Mesenchymal stem cell (in vitro differentiated cells and primary cell): ENCODE measurements around the gene ADCK1.

Experiments
- DNase-seq: peaks from one replicate; pipeline ENCODE4 v3.0.0-alpha.2; 2013
- H2AFZ ChIP-seq: one replicate; pipeline ENCODE4 v1.6.1; 2013; ENCODE audit warnings: low read depth, mild to moderate bottlenecking, control low read depth, inconsistent platforms, low read length, moderate library complexity
- H2AK5ac ChIP-seq: 2 replicates; pipeline ENCODE4 v1.6.1; 2013; ENCODE audit warnings: low read length, moderate library complexity, mild to moderate bottlenecking, inconsistent platforms; ENCODE audit not compliant: severe bottlenecking
- H2BK120ac ChIP-seq: one replicate; pipeline ENCODE4 v1.6.1; 2013; ENCODE audit warnings: low read depth, mild to moderate bottlenecking, inconsistent platforms, low read length, moderate library complexity
- H2BK12ac ChIP-seq, 2 experiments: one replicate each; pipeline ENCODE4 v1.6.1; 2013; ENCODE audit warnings: inconsistent platforms in 2 of 2, low read length in 2 of 2, mild to moderate bottlenecking in 2 of 2, moderate library complexity in 2 of 2, control low read depth in 1 of 2
- H2BK15ac ChIP-seq: one replicate; pipeline ENCODE4 v1.6.1; 2013; ENCODE audit warnings: mild to moderate bottlenecking, low read depth, inconsistent platforms; ENCODE audit not compliant: poor library complexity, severe bottlenecking
- H2BK5ac ChIP-seq: 2 replicates; pipeline ENCODE4 v1.6.1; 2013; ENCODE audit warnings: low read depth, mild to moderate bottlenecking, low read length, control low read depth, inconsistent platforms; ENCODE audit not compliant: poor library complexity, severe bottlenecking
- H3K14ac ChIP-seq, 2 experiments: one replicate each; pipeline ENCODE4 v1.6.1; 2013; ENCODE audit warnings: inconsistent platforms in 2 of 2, low read length in 2 of 2, control low read depth in 1 of 2, mild to moderate bottlenecking in 1 of 2, moderate library complexity in 1 of 2
- H3K18ac ChIP-seq, 2 experiments: one replicate each; pipeline ENCODE4 v1.6.1; 2013; ENCODE audit warnings: inconsistent platforms in 2 of 2, low read length in 2 of 2, control low read depth in 1 of 2, low read depth in 1 of 2, mild to moderate bottlenecking in 1 of 2
- H3K23ac ChIP-seq, 2 experiments: one replicate each; pipeline ENCODE4 v1.6.1; 2013; ENCODE audit warnings: inconsistent platforms in 2 of 2, low read length in 2 of 2, mild to moderate bottlenecking in 2 of 2, moderate library complexity in 2 of 2, control low read depth in 1 of 2
- H3K27ac ChIP-seq: 2 replicates; pipeline ENCODE4 v1.5.1; 2013; ENCODE audit warnings: mild to moderate bottlenecking, moderate library complexity, low read length, control low read depth, inconsistent platforms; ENCODE audit not compliant: poor library complexity, severe bottlenecking
- H3K27me3 ChIP-seq, 2 experiments: 2 replicates each; pipeline versions ENCODE4 v1.6.1 to v1.7.0; 2013; ENCODE audit warnings: low read length in 2 of 2, mild to moderate bottlenecking in 2 of 2, moderate library complexity in 2 of 2, control low read depth in 1 of 2, inconsistent platforms in 1 of 2; ENCODE audit not compliant: control insufficient read depth in 1 of 2, insufficient read depth in 1 of 2
- H3K36me3 ChIP-seq, 2 experiments: 2 replicates each; pipeline versions ENCODE4 v1.6.1 to v1.7.0; 2013; ENCODE audit warnings: low read length in 2 of 2, control low read depth in 1 of 2, inconsistent platforms in 1 of 2, low read depth in 1 of 2, mild to moderate bottlenecking in 1 of 2; ENCODE audit not compliant: insufficient read depth in 2 of 2, control insufficient read depth in 1 of 2
- H3K4ac ChIP-seq, 2 experiments: one replicate each; pipeline ENCODE4 v1.6.1; 2013; ENCODE audit warnings: inconsistent platforms in 2 of 2, low read length in 2 of 2, mild to moderate bottlenecking in 2 of 2, moderate library complexity in 2 of 2, control low read depth in 1 of 2, low read depth in 1 of 2
- H3K4me1 ChIP-seq: 2 replicates; pipeline ENCODE4 v1.6.1; 2013; ENCODE audit warnings: low read depth, low read length, control low read depth; ENCODE audit not compliant: control insufficient read depth, insufficient read depth
- H3K4me2 ChIP-seq: 2 replicates; pipeline ENCODE4 v1.6.1; 2013; ENCODE audit warnings: low read length, mild to moderate bottlenecking, inconsistent platforms; ENCODE audit not compliant: poor library complexity, severe bottlenecking
- H3K4me3 ChIP-seq, 2 experiments: 2 replicates each; pipeline versions ENCODE4 v1.5.1 to v1.7.0; 2013; ENCODE audit warnings: low read length in 2 of 2, mild to moderate bottlenecking in 2 of 2, control low read depth in 1 of 2, low read depth in 1 of 2; ENCODE audit not compliant: insufficient read depth in 1 of 2
- H3K79me1 ChIP-seq: replicated peaks from 2 replicates; pipeline ENCODE4 v1.6.1; 2013; ENCODE audit warnings: mild to moderate bottlenecking, control low read depth, low read length, inconsistent platforms; ENCODE audit not compliant: poor library complexity, severe bottlenecking
- H3K9ac ChIP-seq: 2 replicates; pipeline ENCODE4 v1.7.0; 2013; ENCODE audit warnings: mild to moderate bottlenecking, low read length, moderate library complexity
- H3K9me3 ChIP-seq: 2 replicates; pipeline ENCODE4 v1.7.0; 2013; ENCODE audit warnings: mild to moderate bottlenecking, low read length; ENCODE audit not compliant: control insufficient read depth
- H4K8ac ChIP-seq: one replicate; pipeline ENCODE4 v1.6.1; 2013; ENCODE audit warnings: inconsistent platforms, mild to moderate bottlenecking, low read length, moderate library complexity
- H4K91ac ChIP-seq: one replicate; pipeline ENCODE4 v1.6.1; 2013; ENCODE audit warnings: mild to moderate bottlenecking, low read length, inconsistent platforms
- WGBS: methylation state at CpG from one replicate; pipeline ENCODE4 v1.1.7; 2013; ENCODE audit warnings: mixed read lengths; 5-methylcytosine and 5-hydroxymethylcytosine counted together

ADCK1 gene

DNA sequence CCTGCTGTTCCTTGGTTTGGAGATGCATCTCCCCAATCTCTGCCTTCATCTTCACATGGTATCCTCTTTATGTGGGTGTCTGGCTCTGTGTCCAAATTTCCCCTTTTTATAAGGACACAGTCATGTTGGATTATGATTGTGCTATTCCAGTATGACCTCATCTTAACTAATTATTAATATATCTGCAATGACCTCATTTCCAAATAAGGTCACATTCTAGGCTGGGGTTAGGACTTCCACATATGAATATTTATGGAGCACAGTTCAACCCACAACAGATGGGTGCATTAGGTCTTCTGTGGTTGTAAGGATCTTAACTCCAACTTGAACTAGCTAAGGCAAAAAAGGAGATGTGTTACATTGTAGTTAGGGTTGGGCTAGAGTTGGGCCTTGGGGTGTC, 69.4 kb downstream of the ADCK1 start:
- H2BK5ac ChIP-seq: no peak overlapping the region

GRCh38 chr14:77870646-77871045, 70.7 kb downstream of the ADCK1 start:
- H3K23ac ChIP-seq: no peak overlapping the region
- no peak overlapping the region for H3K4me2 ChIP-seq
- H3K4me3 ChIP-seq: no peak overlapping the region
- no peaks in the 10 kb centered on the region for H3K79me1 ChIP-seq
- no peak overlapping the region for H3K4ac ChIP-seq
- DNase-seq: no peak
- no peak overlapping the region for H2BK120ac ChIP-seq
- no peaks in the 10 kb centered on the region for H3K27me3 ChIP-seq
- no peak overlapping the region for H2BK12ac ChIP-seq
- H3K9me3 ChIP-seq: no peaks in the 10 kb centered on the region
- H3K4me1 ChIP-seq: peaks cover 8% of the 10 kb centered on the region
- H4K8ac ChIP-seq: no peak overlapping the region
- no peaks in the 10 kb centered on the region for H3K36me3 ChIP-seq
- H2AFZ ChIP-seq: no peak overlapping the region
- H2BK15ac ChIP-seq: no peak overlapping the region
- no peak overlapping the region for H3K9ac ChIP-seq
- no peak overlapping the region for H3K27ac ChIP-seq
- no peak overlapping the region for H4K91ac ChIP-seq
- no peak overlapping the region for H2BK5ac ChIP-seq
- WGBS: 65% methylated on average over 4 of the region's 4 CpGs
- H3K18ac ChIP-seq: no peak overlapping the region
- H3K14ac ChIP-seq: no peak overlapping the region
- H2AK5ac ChIP-seq: no peak overlapping the region

More for the DNA sequence above, 69.4 kb downstream of the ADCK1 start:
- H2AFZ ChIP-seq: no peak overlapping the region
- no peak for DNase-seq
- H4K91ac ChIP-seq: no peak overlapping the region
- H3K4me3 ChIP-seq: no peak overlapping the region
- no peak overlapping the region for H2AK5ac ChIP-seq
- no peak overlapping the region for H2BK12ac ChIP-seq
- no peak overlapping the region for H3K9ac ChIP-seq
- H2BK120ac ChIP-seq: no peak overlapping the region
- H2BK15ac ChIP-seq: no peak overlapping the region
- no peak overlapping the region for H3K14ac ChIP-seq
- no peaks in the 10 kb centered on the region for H3K9me3 ChIP-seq
- no peaks in the 10 kb centered on the region for H3K79me1 ChIP-seq
- H3K27ac ChIP-seq: no peak overlapping the region
- no peak overlapping the region for H3K4ac ChIP-seq
- no peak overlapping the region for H3K4me2 ChIP-seq
- H3K18ac ChIP-seq: no peak overlapping the region
- H3K4me1 ChIP-seq: peaks cover 9% of the 10 kb centered on the region
- H3K36me3 ChIP-seq: no peaks in the 10 kb centered on the region
- H4K8ac ChIP-seq: no peak overlapping the region
- no peak overlapping the region for H3K23ac ChIP-seq
- no peaks in the 10 kb centered on the region for H3K27me3 ChIP-seq

- H2BK5ac ChIP-seq: no peak overlapping the region
- H3K4ac ChIP-seq: no peak overlapping the region
- H3K79me1 ChIP-seq: no peaks in the 10 kb centered on the region
- H3K27me3 ChIP-seq: no peaks in the 10 kb centered on the region
- no peak overlapping the region for H2AK5ac ChIP-seq
- H3K23ac ChIP-seq: no peak overlapping the region
- no peak overlapping the region for H2BK15ac ChIP-seq
- WGBS: 79% methylated on average over 8 of the region's 8 CpGs
- H3K4me1 ChIP-seq: peaks cover 8% of the 10 kb centered on the region
- H3K4me2 ChIP-seq: no peak overlapping the region
- no peak overlapping the region for H2BK120ac ChIP-seq
- no peak for DNase-seq
- no peak overlapping the region for H2AFZ ChIP-seq
- H4K8ac ChIP-seq: no peak overlapping the region
- no peaks in the 10 kb centered on the region for H3K36me3 ChIP-seq
- no peaks in the 10 kb centered on the region for H3K9me3 ChIP-seq
- H2BK12ac ChIP-seq: no peak overlapping the region
- H4K91ac ChIP-seq: no peak overlapping the region
- no peak overlapping the region for H3K14ac ChIP-seq
- H3K4me3 ChIP-seq: no peak overlapping the region
- no peak overlapping the region for H3K18ac ChIP-seq
- no peak overlapping the region for H3K9ac ChIP-seq
- no peak overlapping the region for H3K27ac ChIP-seq
These were observed 72.2 kb downstream of the ADCK1 start for GRCh38 chr14:77872152-77872551.

DNA sequence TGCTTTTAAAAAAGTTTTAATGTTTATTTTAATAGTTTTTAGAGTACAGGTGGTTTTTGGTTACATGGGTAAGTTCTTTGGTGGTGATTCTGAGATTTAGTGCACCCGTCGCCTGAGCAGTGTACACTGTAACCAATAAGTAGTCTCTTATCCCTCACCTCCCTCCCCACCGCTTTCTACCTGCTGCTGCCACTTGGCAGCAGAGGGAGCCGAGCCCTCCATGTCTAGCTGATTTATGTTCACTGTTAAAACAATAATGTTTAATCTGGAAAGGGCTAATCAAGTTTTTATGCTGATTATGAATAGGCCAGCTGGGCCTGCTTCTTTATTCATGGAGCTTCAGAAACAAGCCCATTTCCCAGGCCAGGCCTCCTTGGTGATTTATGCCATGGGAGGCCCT, 73.1 kb downstream of the ADCK1 start:
- Histone ChIP-seq H3K9ac (no peak overlapping the region), H3K27me3 (no peaks in the 10 kb centered on the region), H4K8ac (no peak overlapping the region), H3K4ac (no peak overlapping the region), H2AK5ac (no peak overlapping the region), H3K9me3 (no peaks in the 10 kb centered on the region), H3K14ac (no peak overlapping the region), H3K36me3 (no peaks in the 10 kb centered on the region), H3K79me1 (no peaks in the 10 kb centered on the region), H3K23ac (no peak overlapping the region), H2BK15ac (no peak overlapping the region), H3K18ac (no peak overlapping the region), H4K91ac (no peak overlapping the region), H2AFZ (no peak overlapping the region), H3K4me3 (no peak overlapping the region), H3K4me2 (no peak overlapping the region), H2BK5ac (no peak overlapping the region), H2BK120ac (no peak overlapping the region), H3K4me1 (peaks cover 6% of the 10 kb centered on the region), H2BK12ac (no peak overlapping the region), H3K27ac (no peak overlapping the region)
- DNase-seq: no peak
- no CpG with 5 or more reads among the region's 4 CpGs for WGBS
